GM21528 (cell line): ENCODE data around the gene ALB.
A peak's percentile ranks its signal among the peaks of the same experiment; 100 is the strongest.

ENCODE experiments used
- ATAC-seq: cut with Tn5 transposase; IDR thresholded peaks from one replicate; pipeline ENCODE4 v1.9.1; 2021; ENCODE audit warnings: mild to moderate bottlenecking, moderate library complexity; ENCODE audit not compliant: unreplicated experiment, low FRiP score

The ALB gene

GRCh38 chr4:73429118-73429517 is 25.0 kb downstream of the ALB start:
- ATAC-seq: no peak

GRCh38 chr4:73429826-73430587 is 25.9 kb downstream of the ALB start:
- ATAC-seq: no peak

- no peak for ATAC-seq
Observed at GRCh38 chr4:73431813-73432168, 27.7 kb downstream of the ALB start.

GRCh38 chr4:73432169-73433000 is 28.3 kb downstream of the ALB start:
- no peak for ATAC-seq

- ATAC-seq: no peak
Observed at GRCh38 chr4:73433140-73433539, 29.1 kb downstream of the ALB start.

GRCh38 chr4:73434311-73434710 is 30.2 kb downstream of the ALB start:
- ATAC-seq: no peak

GRCh38 chr4:73435984-73436383 is 31.9 kb downstream of the ALB start, which contains the start of gene AFP:
AFP (plus strand) TSS chr4:73436221; CDS start chr4:73436263, 42 bp downstream.
- no peak for ATAC-seq

GRCh38 chr4:73436674-73437557 is 32.8 kb downstream of the ALB start:
- no peak for ATAC-seq

GRCh38 chr4:73437558-73437956 is 33.5 kb downstream of the ALB start:
- ATAC-seq: no peak

GRCh38 chr4:73438048-73438447 is 34.0 kb downstream of the ALB start:
- no peak for ATAC-seq

GRCh38 chr4:73438582-73439215 is 34.6 kb downstream of the ALB start:
- ATAC-seq: no peak

GRCh38 chr4:73439445-73439844 is 35.4 kb downstream of the ALB start:
- ATAC-seq: no peak

- no peak for ATAC-seq
Observed at GRCh38 chr4:73439991-73440390, 35.9 kb downstream of the ALB start.

GRCh38 chr4:73440653-73441052 is 36.6 kb downstream of the ALB start:
- ATAC-seq: no peak

- no peak for ATAC-seq
Observed at GRCh38 chr4:73442275-73442674, 38.2 kb downstream of the ALB start.

GRCh38 chr4:73443224-73443623 is 39.1 kb downstream of the ALB start:
- no peak for ATAC-seq

- no peak for ATAC-seq
Observed at GRCh38 chr4:73445383-73446335, 41.6 kb downstream of the ALB start.

- ATAC-seq: peak; percentile 100
Observed at GRCh38 chr4:73446336-73446938, 42.4 kb downstream of the ALB start.

GRCh38 chr4:73447671-73448070 is 43.6 kb downstream of the ALB start:
- no peak for ATAC-seq
